ENCODE measurements around the gene CD69.
"Not testable (repeated sequence)": the region's sequence is repeated elsewhere in the genome, so short reads cannot be mapped to it uniquely, and the experiment has no call there.

CD69 gene

DNA sequence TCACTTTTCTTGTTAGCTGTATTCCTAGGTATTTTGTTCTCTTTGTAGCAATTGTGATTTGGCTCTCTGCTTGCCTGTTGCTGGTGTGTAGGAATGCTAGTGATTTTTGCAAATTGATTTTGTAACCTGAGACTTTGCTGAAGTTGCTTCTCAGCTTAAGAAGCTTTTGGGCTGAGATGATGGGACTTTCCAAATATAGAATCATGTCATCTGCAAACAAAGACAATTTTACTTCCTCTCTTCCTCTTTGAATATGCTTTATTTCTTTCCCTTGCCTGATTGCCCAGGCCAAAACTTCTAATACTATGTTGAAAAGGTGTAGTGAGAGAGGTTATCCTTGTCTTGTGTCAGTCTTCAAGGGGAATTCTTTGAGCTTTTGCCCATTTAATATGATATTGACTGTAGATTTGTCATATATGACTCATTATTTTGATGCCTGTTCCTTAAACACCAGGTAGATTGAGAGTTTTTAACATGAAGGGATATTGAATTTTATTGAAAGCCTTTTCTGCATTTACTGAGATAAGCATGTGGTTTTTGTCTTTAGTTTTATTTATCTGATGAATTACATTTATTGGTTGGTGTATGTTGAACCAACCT lies 54.5 kb downstream of the CD69 start:
- H3K4me3 ChIP-seq (ENCODE audit: low read depth, low read length) = no peak overlapping the region
- TF ChIP-seq, protein P1, sequence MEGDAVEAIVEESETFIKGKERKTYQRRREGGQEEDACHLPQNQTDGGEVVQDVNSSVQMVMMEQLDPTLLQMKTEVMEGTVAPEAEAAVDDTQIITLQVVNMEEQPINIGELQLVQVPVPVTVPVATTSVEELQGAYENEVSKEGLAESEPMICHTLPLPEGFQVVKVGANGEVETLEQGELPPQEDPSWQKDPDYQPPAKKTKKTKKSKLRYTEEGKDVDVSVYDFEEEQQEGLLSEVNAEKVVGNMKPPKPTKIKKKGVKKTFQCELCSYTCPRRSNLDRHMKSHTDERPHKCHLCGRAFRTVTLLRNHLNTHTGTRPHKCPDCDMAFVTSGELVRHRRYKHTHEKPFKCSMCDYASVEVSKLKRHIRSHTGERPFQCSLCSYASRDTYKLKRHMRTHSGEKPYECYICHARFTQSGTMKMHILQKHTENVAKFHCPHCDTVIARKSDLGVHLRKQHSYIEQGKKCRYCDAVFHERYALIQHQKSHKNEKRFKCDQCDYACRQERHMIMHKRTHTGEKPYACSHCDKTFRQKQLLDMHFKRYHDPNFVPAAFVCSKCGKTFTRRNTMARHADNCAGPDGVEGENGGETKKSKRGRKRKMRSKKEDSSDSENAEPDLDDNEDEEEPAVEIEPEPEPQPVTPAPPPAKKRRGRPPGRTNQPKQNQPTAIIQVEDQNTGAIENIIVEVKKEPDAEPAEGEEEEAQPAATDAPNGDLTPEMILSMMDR (IDR thresholded peaks at IDR 0.05; ENCODE audit: borderline replicate concordance, insufficient read depth, low read depth, low read length) = no peak

DNA sequence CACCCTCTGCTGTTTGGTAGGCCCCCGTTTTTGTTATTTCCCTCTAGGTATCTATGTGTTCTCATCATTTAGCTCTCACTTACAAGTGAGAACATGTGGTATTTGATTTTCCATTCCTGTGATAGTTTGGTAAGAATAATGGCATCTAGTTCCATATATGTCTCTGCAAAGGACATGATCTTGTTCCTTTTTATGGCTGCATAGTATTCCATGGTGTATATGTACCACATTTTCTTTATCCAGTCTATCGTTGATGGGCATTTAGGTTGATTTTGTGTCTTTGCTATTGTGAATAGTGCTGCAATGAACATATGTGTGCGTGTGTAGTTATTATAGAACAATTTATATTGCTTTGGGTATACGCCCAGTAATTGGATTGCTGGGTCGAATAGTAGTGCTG lies 56.1 kb downstream of the CD69 start:
- H3K4me3 ChIP-seq (ENCODE audit: low read depth, low read length) = not testable (repeated sequence)
